ENCODE data around the gene AP1M1. TPM values are rescaled to one million over a fixed set of nuclear protein-coding genes. Genes with fewer than 3 reads are reported as not detected.

The AP1M1 gene
- total and polyA plus RNA-seq, 2 experiments from 2014 or later: 56.7 to 93.3 TPM

- H3K36me3 ChIP-seq (replicated peaks; ENCODE audit: insufficient read depth, low read depth): no peaks in the 10 kb centered on the region
Measured at GRCh38 chr19:16207063-16207462, 9.4 kb downstream of the AP1M1 start.

GRCh38 chr19:16207490-16208025, 9.8 kb downstream of the AP1M1 start:
- no peaks in the 10 kb centered on the region for H3K9me2 ChIP-seq (replicated peaks; ENCODE audit: insufficient read depth)
- DNase-seq (ENCODE audit: low spot score): no peak
- peaks cover 26% of the 10 kb centered on the region for H3K79me2 ChIP-seq
- no peaks in the 10 kb centered on the region for H3K27me3 ChIP-seq
- no peak overlapping the region for H3K27ac ChIP-seq
- H3K36me3 ChIP-seq (replicated peaks; ENCODE audit: insufficient read depth, low read depth): no peaks in the 10 kb centered on the region
- H3K4me1 ChIP-seq (ENCODE audit: insufficient read depth): no peaks in the 10 kb centered on the region
- no peak for TF ChIP-seq CTCF (IDR thresholded peaks at IDR 0.05; ENCODE audit: poor library complexity)
- no peak for TF ChIP-seq EZH2 (IDR thresholded peaks at IDR 0.05; ENCODE audit: borderline replicate concordance)
- TF ChIP-seq EZH2phosphoT487 (IDR thresholded peaks at IDR 0.05; ENCODE audit: low read depth, severe bottlenecking, unreplicated experiment): no peak
- WGBS (ENCODE audit: low lambda C conversion rate, missing lambda C conversion rate): 91% methylated on average over 12 of the region's 12 CpGs
- H3K4me2 ChIP-seq: no peak overlapping the region
- no peak overlapping the region for H3K4me3 ChIP-seq
- no peak overlapping the region for H2AFZ ChIP-seq
- no peaks in the 10 kb centered on the region for H3K9me3 ChIP-seq (ENCODE audit: low read depth)
- H4K20me1 ChIP-seq (ENCODE audit: insufficient read depth, poor library complexity, severe bottlenecking): no peaks in the 10 kb centered on the region

More at GRCh38 chr19:16207063-16207462, 9.4 kb downstream of the AP1M1 start:
- H3K4me2 ChIP-seq: no peak overlapping the region
- DNase-seq (ENCODE audit: low spot score): no peak
- WGBS (ENCODE audit: low lambda C conversion rate, missing lambda C conversion rate): 95% methylated on average over 10 of the region's 10 CpGs
- H3K27me3 ChIP-seq: no peaks in the 10 kb centered on the region
- H3K27ac ChIP-seq: no peak overlapping the region
- H3K9me3 ChIP-seq (ENCODE audit: low read depth): no peaks in the 10 kb centered on the region
- peaks cover 27% of the 10 kb centered on the region for H3K79me2 ChIP-seq
- no peak for TF ChIP-seq EZH2 (IDR thresholded peaks at IDR 0.05; ENCODE audit: borderline replicate concordance)
- no peak for TF ChIP-seq EZH2phosphoT487 (IDR thresholded peaks at IDR 0.05; ENCODE audit: low read depth, severe bottlenecking, unreplicated experiment)
- TF ChIP-seq CTCF (IDR thresholded peaks at IDR 0.05; ENCODE audit: poor library complexity): no peak
- H3K4me3 ChIP-seq: no peak overlapping the region
- H3K4me1 ChIP-seq (ENCODE audit: insufficient read depth): no peaks in the 10 kb centered on the region
- no peak overlapping the region for H2AFZ ChIP-seq
- no peaks in the 10 kb centered on the region for H3K9me2 ChIP-seq (replicated peaks; ENCODE audit: insufficient read depth)
- no peaks in the 10 kb centered on the region for H4K20me1 ChIP-seq (ENCODE audit: insufficient read depth, poor library complexity, severe bottlenecking)

- Histone ChIP-seq H3K9me3 (ENCODE audit: low read depth) (no peaks in the 10 kb centered on the region), H3K4me2 (no peak overlapping the region), H3K27me3 (no peaks in the 10 kb centered on the region), H3K4me1 (ENCODE audit: insufficient read depth) (no peaks in the 10 kb centered on the region), H2AFZ (no peak overlapping the region), H3K79me2 (peaks cover 27% of the 10 kb centered on the region), H3K27ac (no peak overlapping the region), H3K4me3 (no peak overlapping the region), H4K20me1 (ENCODE audit: insufficient read depth, poor library complexity, severe bottlenecking) (no peaks in the 10 kb centered on the region), H3K9me2 (replicated peaks; ENCODE audit: insufficient read depth) (no peaks in the 10 kb centered on the region), H3K36me3 (replicated peaks; ENCODE audit: insufficient read depth, low read depth) (no peaks in the 10 kb centered on the region)
- TF ChIP-seq EZH2phosphoT487 (IDR thresholded peaks at IDR 0.05; ENCODE audit: low read depth, severe bottlenecking, unreplicated experiment) (no peak), CTCF (IDR thresholded peaks at IDR 0.05; ENCODE audit: poor library complexity) (no peak), EZH2 (IDR thresholded peaks at IDR 0.05; ENCODE audit: borderline replicate concordance) (no peak)
- 95% methylated on average over 21 of the region's 21 CpGs for WGBS (ENCODE audit: low lambda C conversion rate, missing lambda C conversion rate)
- no peak for DNase-seq (ENCODE audit: low spot score)
Measured at GRCh38 chr19:16208064-16208759, 10.5 kb downstream of the AP1M1 start.

All from hepatocyte (in vitro differentiated cells).